ENCODE data around the gene SLC8B1.

The SLC8B1 gene

DNA sequence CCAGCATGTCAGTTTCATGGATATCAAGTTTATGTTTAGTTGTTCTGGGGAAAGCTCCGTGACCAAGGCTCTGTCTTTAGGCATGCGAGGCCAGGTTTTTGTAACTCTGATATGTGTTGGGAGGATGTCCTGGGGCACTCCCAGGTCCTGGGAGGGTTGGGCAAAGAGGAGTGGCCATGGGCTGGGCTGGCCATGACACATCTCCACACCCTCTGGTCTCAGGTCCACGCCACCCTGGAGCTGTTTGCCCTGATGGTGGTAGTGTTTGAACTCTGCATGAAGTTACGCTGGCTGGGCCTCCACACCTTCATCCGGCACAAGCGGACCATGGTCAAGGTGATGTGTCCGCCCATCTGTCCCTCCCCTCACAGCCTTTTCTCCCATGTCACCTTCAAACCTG is 67.3 kb downstream of the SLC8B1 start:
- no peak for DNase-seq

DNA sequence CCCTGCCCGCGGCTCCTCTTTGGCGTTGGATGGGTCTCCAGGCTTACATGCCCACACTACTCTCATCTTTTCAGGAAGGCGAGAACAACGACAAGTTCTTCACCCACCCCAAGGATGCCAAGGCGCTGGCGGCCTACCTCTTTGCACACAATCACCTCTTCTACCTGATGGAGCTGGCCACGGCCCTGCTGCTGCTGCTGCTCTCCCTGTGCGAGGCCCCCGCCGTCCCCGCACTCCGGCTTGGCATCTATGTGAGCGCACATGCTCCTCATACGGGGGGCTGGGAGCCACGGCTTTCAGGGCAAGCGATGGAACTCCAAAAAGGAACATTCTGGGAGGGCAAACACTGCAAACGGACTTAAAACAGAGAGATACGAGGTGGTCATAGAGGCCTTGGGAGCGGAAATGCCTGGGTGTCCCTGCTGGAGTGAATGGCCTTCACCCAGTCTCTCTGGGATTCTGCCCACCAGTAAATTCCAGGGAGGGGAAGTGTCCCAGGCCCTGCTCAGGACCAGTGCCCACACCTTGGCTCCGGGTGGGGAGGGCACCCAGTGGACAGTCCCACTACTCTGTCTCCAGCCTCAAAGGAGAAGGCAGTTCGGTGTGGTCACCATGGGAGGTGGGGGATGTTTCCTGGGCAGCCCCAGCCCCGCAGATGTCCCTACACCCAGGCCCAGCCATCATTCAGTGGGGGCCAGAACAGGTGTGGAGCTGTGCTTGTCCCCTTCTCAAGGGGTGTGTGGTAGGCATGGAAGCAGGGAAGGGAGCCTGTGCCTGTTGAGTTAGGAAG is 68.6 kb downstream of the SLC8B1 start:
- no peak for DNase-seq

DNA sequence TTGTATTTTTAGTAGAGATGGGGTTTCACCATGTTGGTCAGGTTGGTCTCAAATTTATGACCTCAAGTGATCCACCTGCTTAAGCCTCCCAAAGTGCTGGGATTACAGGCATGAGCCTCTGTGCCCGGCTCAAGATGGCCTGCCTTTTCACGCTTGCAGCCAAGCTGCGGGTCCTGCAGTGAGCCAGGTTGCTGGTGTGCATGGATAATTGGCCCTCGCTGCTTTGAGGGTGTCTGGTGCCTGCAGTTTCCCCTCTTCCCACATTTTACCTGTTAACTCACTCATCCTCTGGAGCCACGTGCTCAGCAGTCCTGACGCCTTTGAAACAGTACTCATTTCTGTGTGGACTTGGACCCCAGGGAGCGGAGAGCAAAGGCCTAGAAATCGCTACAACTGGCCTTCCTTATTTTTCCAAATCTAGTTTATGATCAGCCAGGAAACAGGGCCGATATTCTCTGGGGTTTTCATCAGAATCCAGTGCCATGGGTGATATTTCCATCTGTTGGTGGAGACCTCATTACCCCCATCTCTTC is 71.4 kb downstream of the SLC8B1 start:
- no peak for DNase-seq

DNA sequence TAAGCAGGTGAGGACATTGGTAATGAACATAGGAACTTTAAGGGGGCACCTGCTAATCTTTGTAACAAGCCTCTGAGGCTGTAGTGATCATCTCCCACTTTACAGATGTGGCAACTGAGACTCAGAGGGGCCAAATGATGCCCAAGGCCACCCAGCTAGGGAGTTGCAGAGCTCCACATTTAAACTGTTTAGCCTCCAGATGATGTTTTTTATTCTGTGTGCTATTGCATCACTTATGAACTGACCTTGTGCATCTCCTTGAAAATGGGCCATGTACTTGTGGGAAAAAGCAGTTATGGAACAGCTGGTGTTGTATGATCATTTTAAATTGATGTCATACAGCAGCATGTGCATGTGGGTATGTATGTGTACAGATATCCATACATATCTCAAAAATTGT is 72.2 kb downstream of the SLC8B1 start:
- no peak for DNase-seq

DNA sequence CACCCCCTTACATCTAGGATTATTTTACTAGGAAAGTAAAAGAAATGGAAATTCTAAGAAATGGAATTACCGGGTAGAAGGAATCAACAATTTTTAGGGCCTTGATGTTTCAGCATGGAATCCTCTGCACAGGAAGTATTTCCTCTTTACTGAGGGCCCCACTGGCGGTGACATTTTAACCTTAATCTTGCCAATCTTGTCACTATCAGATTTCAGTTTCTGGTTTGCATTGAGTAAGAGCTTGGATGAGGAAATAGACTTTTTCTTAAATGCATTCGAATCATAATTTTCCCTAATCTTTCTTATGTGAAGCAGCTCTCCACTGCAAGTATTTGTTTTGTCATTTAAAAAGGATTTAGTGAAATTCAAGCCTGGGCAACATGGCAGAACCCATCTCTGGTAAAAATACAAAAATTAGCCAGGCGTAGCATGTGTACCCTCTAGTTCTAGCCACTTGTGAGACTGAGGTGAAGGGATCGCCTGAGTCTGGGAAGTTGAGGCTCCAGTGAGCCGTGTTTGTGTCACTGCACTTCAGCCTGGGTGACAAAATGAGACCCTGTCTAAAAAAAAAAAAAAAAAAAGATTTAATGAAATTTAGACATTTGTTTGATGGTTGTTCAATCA is 73.0 kb downstream of the SLC8B1 start:
- DNase-seq, result no peak

DNA sequence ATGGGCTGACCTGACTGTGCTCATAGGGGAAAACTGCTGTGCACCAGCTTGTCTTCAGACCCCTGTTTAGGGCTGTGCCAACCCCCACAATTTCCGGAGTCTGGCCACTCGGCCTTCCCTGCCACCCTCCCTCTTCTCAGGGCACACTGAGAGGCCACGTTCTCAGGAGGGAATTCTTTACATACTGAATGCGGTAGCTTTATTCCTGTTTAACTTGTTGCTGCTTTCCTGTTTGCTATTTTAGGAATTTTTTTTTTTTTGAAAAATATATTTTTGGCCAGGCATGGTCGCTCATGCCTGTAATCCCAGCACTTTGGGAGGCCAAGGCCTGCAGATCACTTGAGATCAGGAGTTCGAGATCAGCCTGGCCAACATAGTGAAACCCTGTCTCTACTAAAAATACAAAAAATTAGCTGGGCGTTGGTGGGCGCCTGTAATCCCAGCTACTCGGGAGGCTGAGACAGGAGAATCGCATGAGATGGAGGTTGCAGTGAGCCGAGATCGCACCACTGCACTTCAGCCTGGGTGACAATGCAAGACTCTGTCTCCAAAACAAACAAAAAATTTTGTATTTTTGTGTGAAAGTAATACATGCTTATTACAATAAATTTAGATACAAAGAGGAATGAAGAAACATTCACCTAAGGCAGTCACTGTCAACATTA is 74.1 kb downstream of the SLC8B1 start:
- no peak for DNase-seq

DNA sequence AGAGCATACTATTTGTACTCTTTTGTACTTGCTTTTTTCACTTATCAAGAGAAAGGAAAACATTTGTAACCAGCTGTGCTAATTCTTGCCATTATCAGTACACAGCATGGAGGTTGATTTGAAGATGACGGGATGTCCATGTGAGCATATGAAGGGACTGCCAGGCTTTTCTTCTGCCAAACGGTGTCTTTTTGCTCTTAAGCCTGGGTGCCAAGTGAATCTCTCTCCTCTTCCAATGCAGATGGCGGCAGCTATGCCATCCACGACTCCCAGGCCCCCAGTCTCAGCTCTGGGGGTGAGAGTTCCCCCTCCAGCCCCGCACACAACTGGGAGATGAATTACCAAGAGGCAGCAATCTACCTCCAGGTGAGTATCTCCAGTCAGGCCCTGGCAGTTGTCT is 74.8 kb downstream of the SLC8B1 start:
- DNase-seq, result no peak

DNA sequence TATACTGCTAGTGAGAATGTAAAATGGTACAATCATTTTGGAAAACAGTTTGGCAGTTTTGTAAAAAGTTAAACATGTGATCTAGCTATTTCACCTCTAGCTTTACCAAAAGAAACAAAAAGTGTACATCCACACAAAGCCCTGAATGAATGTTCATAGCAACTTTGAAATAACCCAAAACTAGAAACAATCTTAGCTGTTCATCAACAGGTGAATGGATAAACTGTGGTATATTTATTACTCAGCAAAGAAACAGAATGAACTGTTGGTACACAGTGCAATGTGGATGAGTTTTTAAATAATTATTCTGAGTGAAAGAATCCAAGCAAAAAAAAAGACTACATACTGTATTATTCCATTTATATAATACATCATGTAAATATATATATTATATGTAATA is 77.3 kb downstream of the SLC8B1 start:
- DNase-seq, result no peak

DNA sequence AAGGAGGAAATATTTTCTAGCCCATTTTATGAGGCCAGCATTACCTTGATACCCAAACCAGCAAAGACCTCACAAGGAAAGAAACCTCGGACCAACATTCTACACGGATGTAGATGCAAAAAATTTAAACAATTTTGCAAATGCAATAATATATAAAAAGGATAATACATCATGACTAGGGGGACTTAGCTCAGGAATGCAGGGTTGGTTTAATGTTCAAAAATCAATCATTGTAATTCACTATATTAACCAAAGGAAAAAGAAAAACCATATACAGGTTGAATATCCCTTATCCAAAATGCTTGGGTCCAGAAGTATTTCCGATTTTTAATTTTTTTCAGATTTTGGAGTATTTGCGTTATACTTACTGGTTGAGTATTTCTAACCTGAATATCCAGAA is 80.6 kb downstream of the SLC8B1 start:
- DNase-seq, result no peak

DNA sequence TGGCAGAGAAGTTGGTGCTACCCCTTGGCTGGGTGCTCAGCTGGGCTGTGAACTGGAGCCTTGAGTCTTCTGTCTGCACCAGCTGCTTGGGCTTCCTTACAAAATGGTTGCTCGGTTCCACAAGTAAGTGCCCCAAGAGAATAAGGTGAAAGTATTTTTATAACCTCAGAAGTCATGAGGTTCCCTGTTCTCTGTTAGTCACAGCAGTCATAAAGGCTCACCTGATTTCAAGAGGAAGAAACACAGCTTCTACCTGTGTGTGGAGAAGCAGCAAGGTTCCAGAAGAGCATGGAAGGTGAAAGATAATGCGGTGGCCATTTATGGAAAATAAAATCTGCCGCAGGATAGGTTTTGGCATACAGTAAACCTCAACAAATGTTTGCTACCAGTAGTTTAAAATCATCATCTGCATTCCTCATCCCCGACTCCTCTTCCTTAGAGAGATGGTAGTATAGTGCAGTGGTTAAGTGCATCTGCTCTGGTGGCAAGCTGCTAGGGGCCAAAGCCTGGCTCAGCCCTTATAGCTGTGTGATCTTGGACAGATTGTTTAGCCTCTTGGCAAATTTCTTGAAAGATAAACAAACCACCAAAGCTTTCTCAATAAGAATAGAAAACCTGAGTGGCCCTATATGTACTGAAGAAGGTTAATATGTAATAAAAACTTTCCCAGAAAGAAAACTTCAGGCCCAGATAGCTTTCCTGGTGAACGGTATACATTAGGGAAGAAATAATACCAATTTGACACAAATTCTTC is 81.2 kb downstream of the SLC8B1 start:
- DNase-seq, result no peak

DNA sequence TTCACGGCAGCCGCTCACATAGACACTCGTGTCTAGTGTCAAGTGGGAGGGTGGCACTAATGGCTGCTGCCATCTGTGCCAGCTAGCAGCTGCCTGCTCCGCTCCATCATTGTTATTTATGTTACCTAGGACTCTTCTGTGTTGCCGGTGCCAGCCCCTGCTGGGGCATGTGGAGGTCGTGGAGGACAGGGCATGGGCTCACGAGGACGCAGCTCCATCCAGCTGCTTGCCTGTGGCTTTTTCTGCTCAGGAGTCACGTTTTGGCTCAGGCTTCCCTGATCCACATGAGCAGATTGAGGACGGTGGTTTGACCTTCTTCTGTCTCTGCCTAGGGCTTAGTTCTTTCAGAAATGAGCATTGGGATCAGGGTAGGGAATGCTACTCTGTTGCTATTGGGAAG is 82.4 kb downstream of the SLC8B1 start:
- DNase-seq, result no peak

DNA sequence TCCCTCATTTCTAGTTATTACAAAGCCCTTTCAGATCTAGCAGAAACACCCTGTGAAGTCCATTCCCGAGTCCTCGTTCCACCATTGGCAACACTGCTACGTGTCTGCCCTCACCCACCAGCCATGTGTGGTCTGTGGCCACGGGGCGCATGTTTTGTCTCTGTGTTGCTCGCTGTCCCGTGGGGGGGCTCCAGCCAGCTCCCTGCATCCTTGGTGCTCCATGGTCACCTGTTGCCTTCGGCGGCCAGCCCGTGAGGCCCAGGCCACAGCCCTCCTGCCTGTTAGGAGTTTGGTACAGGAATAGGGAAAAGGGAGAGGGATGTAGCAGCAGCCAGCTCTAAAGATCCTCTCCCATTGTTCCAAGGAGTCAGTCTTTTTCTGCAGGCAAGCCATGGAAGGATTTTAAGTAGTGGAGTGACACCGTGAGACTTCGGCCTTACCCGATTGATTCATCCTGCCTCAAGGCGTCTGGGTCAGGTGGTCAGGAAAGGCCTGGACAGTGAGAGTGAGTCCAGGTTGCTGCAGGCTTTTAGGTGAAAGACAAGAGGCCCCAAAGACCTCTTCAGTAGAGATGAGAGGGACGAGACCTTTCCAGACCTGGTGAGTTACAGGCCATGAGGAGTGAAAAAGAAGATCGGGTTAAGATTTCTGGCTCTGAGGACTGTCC is 83.4 kb downstream of the SLC8B1 start:
- DNase-seq, result no peak

DNA sequence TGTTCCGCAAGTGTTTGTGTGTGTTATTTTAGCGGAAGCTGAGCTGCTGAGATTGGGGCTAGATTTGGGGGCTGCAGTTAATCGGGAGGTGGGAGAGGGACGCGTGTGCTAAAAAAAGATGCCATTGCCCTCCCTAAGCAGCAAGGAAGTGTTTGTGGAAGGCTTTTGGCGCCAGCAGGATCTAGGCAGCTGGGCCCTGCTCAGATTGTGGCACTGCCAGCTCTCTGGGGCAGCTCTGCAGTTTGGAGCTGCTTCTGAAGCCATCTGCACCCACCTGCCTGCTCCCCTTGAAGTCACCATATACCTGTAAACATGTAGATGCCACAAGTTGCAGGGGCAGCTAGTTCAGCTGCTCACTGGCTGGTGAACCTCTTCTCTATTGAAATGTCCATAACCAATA is 84.9 kb downstream of the SLC8B1 start:
- DNase-seq, result no peak

DNA sequence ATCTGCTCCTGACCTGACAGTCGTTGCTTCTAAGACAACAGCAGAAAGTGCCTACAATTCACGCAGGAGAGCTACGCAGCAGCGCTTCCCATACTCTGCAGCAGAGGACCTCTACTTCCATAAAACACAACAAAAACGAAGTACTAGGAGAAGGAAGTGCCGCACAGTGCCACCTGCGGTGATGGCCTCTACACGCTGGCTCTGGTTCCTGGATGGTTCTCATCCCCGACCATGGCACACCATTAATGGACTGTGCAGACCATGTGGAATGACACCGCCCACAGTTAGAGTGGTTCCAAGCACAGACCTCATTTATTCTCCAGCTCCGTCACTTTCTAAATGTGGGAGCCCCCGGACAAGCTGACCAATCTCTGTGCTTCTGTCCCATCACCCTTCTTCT is 85.4 kb downstream of the SLC8B1 start:
- DNase-seq, result no peak

DNA sequence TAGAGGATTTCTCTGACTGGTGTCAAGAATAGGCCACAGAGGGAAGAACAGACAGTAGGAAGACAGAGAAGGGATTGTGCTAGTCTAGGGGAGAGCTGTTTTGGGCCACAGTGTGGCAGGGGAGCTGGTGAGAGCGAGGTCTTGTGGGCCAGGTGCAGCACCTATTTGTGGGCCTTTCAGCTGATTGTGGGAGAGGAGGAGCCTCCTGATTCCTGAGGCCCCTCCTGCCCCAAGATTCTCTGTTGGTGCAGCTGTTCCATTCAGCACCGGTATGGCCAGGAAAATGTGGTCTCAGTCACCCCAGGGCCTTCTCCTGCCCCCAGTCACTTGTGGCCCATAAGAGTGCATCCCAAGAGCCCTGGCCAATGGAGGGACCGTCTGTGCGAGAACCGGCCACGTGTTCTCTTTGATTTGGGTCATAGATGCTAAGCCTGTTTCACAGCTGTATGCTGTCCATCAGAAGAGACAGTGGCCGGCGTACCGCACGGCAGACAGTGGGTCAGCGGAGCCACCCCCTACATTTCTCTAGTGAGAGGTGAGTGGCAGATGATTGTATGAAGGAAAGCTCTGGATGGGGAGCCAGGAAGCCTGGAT is 86.0 kb downstream of the SLC8B1 start:
- DNase-seq, result no peak
